GM13976 (cell line): ENCODE measurements around the gene STEAP2.

ENCODE experiments used
- DNase-seq: peaks from one replicate; pipeline ENCODE4 v3.0.0; 2012; ENCODE audit warnings: low spot score
- CTCF ChIP-seq: IDR thresholded peaks from 2 replicates; pipeline ENCODE4 v1.5.1; 2012; ENCODE audit warnings: borderline replicate concordance, mild to moderate bottlenecking; ENCODE audit not compliant: insufficient read depth; ENCODE audit errors: extremely low read depth, missing control alignments, control extremely low read depth
- in situ Hi-C: fragments of 300-500 bp; cut with MboI; formaldehyde crosslinking; loops from one replicate; pipeline ENCODE4 v1.12.0; 2022; ENCODE audit warnings: low sequenced_read_pairs, mixed read lengths, inconsistent platforms; ENCODE audit not compliant: unreplicated experiment

Gene STEAP2

GRCh38 chr7:90191648-90192047 is 19.9 kb upstream of the STEAP2 start:
- in situ Hi-C loops, result no loop called here
- no peak for TF ChIP-seq CTCF
- no peak for DNase-seq

GRCh38 chr7:90192876-90193750 is 18.4 kb upstream of the STEAP2 start:
- in situ Hi-C loops, result no loop called here
- TF ChIP-seq CTCF, result no peak
- no peak for DNase-seq

GRCh38 chr7:90194911-90195809 is 16.4 kb upstream of the STEAP2 start:
- in situ Hi-C loops, result no loop called here
- no peak for DNase-seq
- no peak for TF ChIP-seq CTCF

GRCh38 chr7:90201500-90202195 is 9.9 kb upstream of the STEAP2 start:
- TF ChIP-seq CTCF, result no peak
- DNase-seq, result no peak
- in situ Hi-C loops, result no loop called here

- in situ Hi-C loops, result no loop called here
- no peak for DNase-seq
- TF ChIP-seq CTCF, result no peak
Measured at GRCh38 chr7:90207956-90208355, 3.6 kb upstream of the STEAP2 start.

GRCh38 chr7:90209776-90210175 is 1.8 kb upstream of the STEAP2 start:
- no peak for TF ChIP-seq CTCF
- DNase-seq, result no peak
- in situ Hi-C loops, result no loop called here
